ENCODE measurements around the gene KCTD3. TPM values are rescaled to one million over a fixed set of nuclear protein-coding genes. Genes with fewer than 3 reads are reported as not detected.
A peak's percentile ranks its signal among the peaks of the same experiment; 100 is the strongest.

Gene KCTD3
- total RNA-seq, 1 experiment from 2014 or later = 53.6 TPM

GRCh38 chr1:215526147-215526845 is 40.8 kb upstream of the KCTD3 start:
- Histone ChIP-seq H3K9me3 (ENCODE audit: insufficient read depth, low read depth) (no peaks in the 10 kb centered on the region), H3K27ac (no peak overlapping the region), H3K36me3 (ENCODE audit: low read depth) (no peaks in the 10 kb centered on the region), H3K9me2 (ENCODE audit: insufficient read depth) (no peaks in the 10 kb centered on the region), H3K4me1 (replicated peaks; ENCODE audit: insufficient read depth) (no peaks in the 10 kb centered on the region), H3F3A (ENCODE audit: insufficient read depth, low read depth) (0 out of 2 replicates have a peak, but pooled peaks cover 5% of the 10 kb centered on the region), H2AFZ (no peak overlapping the region), H3K27me3 (ENCODE audit: insufficient read depth, low read depth) (no peaks in the 10 kb centered on the region), H4K20me1 (ENCODE audit: insufficient read depth) (no peaks in the 10 kb centered on the region), H3K4me3 (no peak overlapping the region), H3K4me2 (no peak overlapping the region), H3K79me2 (ENCODE audit: low read depth) (no peaks in the 10 kb centered on the region)
- TF ChIP-seq EZH2 (IDR thresholded peaks at IDR 0.05; ENCODE audit: low read depth) (no peak), CTCF (conservative IDR thresholded peaks at IDR 0.05) (peak; percentile 90)
- intact Hi-C loops (cut with micrococcal nuclease; ENCODE audit: unreplicated experiment) = loop anchor here (2.0 to 10.0 kb wide), 5 partner anchors 81 to 1314 kb away; no protein-coding TSS in a partner anchor
- BruUV-seq (replicated peaks) = no TSS peak
- DNase-seq = no peak
- ChIA-PET CTCF (no interaction called here), POLR2A (ENCODE audit: unreplicated experiment) (no interaction called here)

- H3K4me3 ChIP-seq = no peak overlapping the region
- no peaks in the 10 kb centered on the region for H3K4me1 ChIP-seq (replicated peaks; ENCODE audit: insufficient read depth)
- H4K20me1 ChIP-seq (ENCODE audit: insufficient read depth) = no peaks in the 10 kb centered on the region
- H3K27ac ChIP-seq = no peak overlapping the region
- H3K9me3 ChIP-seq (ENCODE audit: insufficient read depth, low read depth) = no peaks in the 10 kb centered on the region
- no peaks in the 10 kb centered on the region for H3K79me2 ChIP-seq (ENCODE audit: low read depth)
- no peak overlapping the region for H2AFZ ChIP-seq
- H3K9me2 ChIP-seq (ENCODE audit: insufficient read depth) = no peaks in the 10 kb centered on the region
- no peaks in the 10 kb centered on the region for H3K27me3 ChIP-seq (ENCODE audit: insufficient read depth, low read depth)
- 0 out of 2 replicates have a peak, but pooled peaks cover 5% of the 10 kb centered on the region for H3F3A ChIP-seq (ENCODE audit: insufficient read depth, low read depth)
- POLR2A ChIA-PET (ENCODE audit: unreplicated experiment) = no interaction called here
- intact Hi-C loops (cut with micrococcal nuclease; ENCODE audit: unreplicated experiment) = loop anchor here (2.0 to 10.0 kb wide), 5 partner anchors 80 to 1314 kb away; no protein-coding TSS in a partner anchor
- CTCF ChIA-PET = no interaction called here
- no TSS peak for BruUV-seq (replicated peaks)
- no peaks in the 10 kb centered on the region for H3K36me3 ChIP-seq (ENCODE audit: low read depth)
- no peak for DNase-seq
- no peak overlapping the region for H3K4me2 ChIP-seq
- TF ChIP-seq EZH2 (IDR thresholded peaks at IDR 0.05; ENCODE audit: low read depth) (no peak), CTCF (conservative IDR thresholded peaks at IDR 0.05) (peak; percentile 19; the same call in 1 of the 2 replicates)
Measured at GRCh38 chr1:215526846-215527151, 40.3 kb upstream of the KCTD3 start.

GRCh38 chr1:215529111-215529510 is 38.0 kb upstream of the KCTD3 start:
- Histone ChIP-seq H3K9me3 (ENCODE audit: insufficient read depth, low read depth) (peaks cover 4% of the 10 kb centered on the region; the same call in 1 of the 2 replicates), H3K9me2 (ENCODE audit: insufficient read depth) (no peaks in the 10 kb centered on the region), H3K79me2 (ENCODE audit: low read depth) (no peaks in the 10 kb centered on the region), H2AFZ (no peak overlapping the region), H3K36me3 (ENCODE audit: low read depth) (no peaks in the 10 kb centered on the region), H3K4me2 (no peak overlapping the region), H3K4me3 (no peak overlapping the region), H3F3A (ENCODE audit: insufficient read depth, low read depth) (0 out of 2 replicates have a peak, but pooled peaks cover 5% of the 10 kb centered on the region), H4K20me1 (ENCODE audit: insufficient read depth) (no peaks in the 10 kb centered on the region), H3K4me1 (replicated peaks; ENCODE audit: insufficient read depth) (no peaks in the 10 kb centered on the region), H3K27me3 (ENCODE audit: insufficient read depth, low read depth) (no peaks in the 10 kb centered on the region), H3K27ac (no peak overlapping the region)
- intact Hi-C loops (cut with micrococcal nuclease; ENCODE audit: unreplicated experiment) = loop anchor here (5.0 to 10.0 kb wide), 2 partner anchors 724 to 1317 kb away; no protein-coding TSS in a partner anchor
- CTCF ChIA-PET = no interaction called here
- BruUV-seq (replicated peaks) = no TSS peak
- POLR2A ChIA-PET (ENCODE audit: unreplicated experiment) = no interaction called here
- TF ChIP-seq EZH2 (IDR thresholded peaks at IDR 0.05; ENCODE audit: low read depth) (no peak), CTCF (conservative IDR thresholded peaks at IDR 0.05) (no peak)
- DNase-seq = no peak

Measured in PC-9 (cell line).